HCT116 (cell line): Measurements from ENCODE around the gene SUN5. TPM values are rescaled to one million over a fixed set of nuclear protein-coding genes. Genes with fewer than 3 reads are reported as not detected.

ENCODE experiments used
- ATAC-seq: fragments of 200-7000 bp; cut with Tn5 transposase; 2 replicates; pipeline ENCODE4 v1.9.1; 2020; ENCODE audit warnings: mild to moderate bottlenecking, moderate library complexity
- BruUV-seq: library from RNA; stranded (reverse); fragments of 400-500 nt; replicated peaks from 2 replicates; lab custom pipeline; 2021; lab: Mats Ljungman, UMichigan
- CTCF ChIA-PET: fragments of 300-600 bp; sonication (Branson Sonifier 250); formaldehyde crosslinking; loops from one replicate; lab custom pipeline; 2021; ENCODE audit warnings: antibody characterized with exemption; lab: Charles Lee
- POLR2A ChIA-PET: fragments of 300-600, 350-600 bp; sonication (Branson Sonifier 250); formaldehyde crosslinking; loops from one replicate; lab custom pipeline; 2021; ENCODE audit warnings: antibody characterized with exemption; lab: Charles Lee
- RAD21 ChIA-PET, 2 experiments: fragments of 300-600 bp; sonication (Branson Sonifier 250); formaldehyde crosslinking; loops; one replicate each; lab custom pipeline; 2023; ENCODE audit warnings: low total read pairs in 2 of 2; ENCODE audit not compliant: uncharacterized antibody in 2 of 2, unreplicated experiment in 2 of 2, low non-redundant PET in 1 of 2; lab: Charles Lee
- DNase-seq: peaks from one replicate; pipeline ENCODE4 v3.0.0-alpha.2; 2010; ENCODE audit warnings: low read depth, low spot score
- H2AFZ ChIP-seq: fragments of 200-600 bp; shearing (Covaris generic), sonication (generic); 2 replicates; pipeline ENCODE4 v1.6.1; 2017; ENCODE audit warnings: low read depth, mixed run types, mixed read lengths, antibody characterized with exemption, low read length; ENCODE audit not compliant: poor library complexity, severe bottlenecking
- H3K27ac ChIP-seq: 2 replicates; pipeline ENCODE4 v1.5.1; 2012; ENCODE audit warnings: low read depth, low read length
- H3K27me3 ChIP-seq: fragments of 200-600 bp; sonication (generic); 2 replicates; pipeline ENCODE4 v1.6.1; 2016; ENCODE audit warnings: mixed run types, low read length, mixed read lengths; ENCODE audit not compliant: insufficient read depth
- H3K36me3 ChIP-seq, 2 experiments: fragments of 200-500 bp in 1 of 2; fragments of 200-600 bp in 1 of 2; sonication (Bioruptor generic) in 1 of 2; sonication (generic) in 1 of 2; 2 replicates each; pipeline versions ENCODE4 v1.5.1 to v1.6.1; 2014 to 2016; ENCODE audit warnings: low read length in 2 of 2, inconsistent platforms in 1 of 2, mixed read lengths in 1 of 2, mixed run types in 1 of 2; ENCODE audit not compliant: insufficient read depth in 2 of 2, control insufficient read depth in 1 of 2
- H3K4me1 ChIP-seq, 2 experiments: fragments of 200-600 bp in 1 of 2; sonication (generic) in 1 of 2; 2 replicates each; pipeline versions ENCODE4 v1.5.1 to v1.6.1; 2012 to 2017; ENCODE audit warnings: low read length in 2 of 2, inconsistent platforms in 1 of 2, mild to moderate bottlenecking in 1 of 2, mixed read lengths in 1 of 2, mixed run types in 1 of 2, moderate library complexity in 1 of 2; ENCODE audit not compliant: insufficient read depth in 2 of 2, control insufficient read depth in 1 of 2
- H3K4me2 ChIP-seq: fragments of 200-600 bp; sonication (generic); 2 replicates; pipeline ENCODE4 v1.6.1; 2017; ENCODE audit warnings: mixed run types, low read length, mixed read lengths
- H3K4me3 ChIP-seq, 2 experiments: fragments of 200-600 bp in 1 of 2; sonication (generic) in 1 of 2; replicated peaks in 1 of 2; 2 replicates each; pipeline ENCODE4 v1.5.1; 2011 to 2016; ENCODE audit warnings: low read length in 2 of 2, control low read depth in 1 of 2, low read depth in 1 of 2, mild to moderate bottlenecking in 1 of 2, mixed read lengths in 1 of 2, mixed run types in 1 of 2
- H3K79me2 ChIP-seq: fragments of 200-600 bp; sonication (generic); 2 replicates; pipeline ENCODE4 v1.6.1; 2017; ENCODE audit warnings: mild to moderate bottlenecking, mixed run types, low read length, moderate library complexity, mixed read lengths; ENCODE audit not compliant: insufficient read depth
- H3K9ac ChIP-seq: fragments of 200-600 bp; sonication (generic); 2 replicates; pipeline ENCODE4 v1.6.1; 2016; ENCODE audit warnings: low read length, mixed read lengths
- H3K9me2 ChIP-seq: fragments of 200-600 bp; sonication (generic), shearing (Covaris generic); 2 replicates; pipeline ENCODE4 v1.6.1; 2017; ENCODE audit warnings: mixed run types, mild to moderate bottlenecking, moderate library complexity; ENCODE audit not compliant: insufficient read depth
- H3K9me3 ChIP-seq, 2 experiments: fragments of 200-500 bp in 1 of 2; fragments of 200-600 bp in 1 of 2; sonication (Bioruptor generic) in 1 of 2; sonication (generic) in 1 of 2; 2 replicates each; pipeline ENCODE4 v1.6.1; 2014 to 2017; ENCODE audit warnings: low read length in 2 of 2, mixed read lengths in 2 of 2, inconsistent platforms in 1 of 2, low read depth in 1 of 2, mild to moderate bottlenecking in 1 of 2, mixed run types in 1 of 2, moderate library complexity in 1 of 2; ENCODE audit not compliant: control insufficient read depth in 1 of 2, insufficient read depth in 1 of 2
- H4K20me1 ChIP-seq: fragments of 200-600 bp; sonication (generic), shearing (Covaris generic); 2 replicates; pipeline ENCODE4 v1.6.1; 2017; ENCODE audit warnings: mixed run types, mild to moderate bottlenecking, moderate library complexity; ENCODE audit not compliant: insufficient read depth
- CBX3 ChIP-seq: IDR thresholded peaks from 2 replicates; pipeline ENCODE4 v1.6.1; 2012; ENCODE audit warnings: low read depth
- CEBPB ChIP-seq: IDR thresholded peaks from 2 replicates; pipeline ENCODE4 v1.6.1; 2012; ENCODE audit warnings: low read depth
- ELF1 ChIP-seq: IDR thresholded peaks from 2 replicates; pipeline ENCODE4 v1.6.1; 2012; ENCODE audit warnings: low read depth, borderline replicate concordance
- EZH2 ChIP-seq: fragments of 200-600 bp; sonication (generic); IDR thresholded peaks from 2 replicates; pipeline ENCODE4 v1.6.1; 2017; ENCODE audit warnings: antibody characterized with exemption, mixed run types
- EZH2phosphoT487 ChIP-seq: fragments of 200-600 bp; IDR thresholded peaks from 2 replicates; pipeline ENCODE4 v1.6.1; 2018; ENCODE audit warnings: antibody characterized with exemption, borderline replicate concordance
- FOSL1 ChIP-seq: IDR thresholded peaks from 2 replicates; pipeline ENCODE4 v1.6.1; 2012; ENCODE audit warnings: low read depth
- JUND ChIP-seq: IDR thresholded peaks from 2 replicates; pipeline ENCODE4 v1.6.1; 2012
- POLR2A ChIP-seq: IDR thresholded peaks from 2 replicates; pipeline ENCODE4 v1.7.0; 2011; ENCODE audit warnings: borderline replicate concordance; ENCODE audit not compliant: insufficient read depth, insufficient read length; ENCODE audit errors: extremely low read depth
- POLR2AphosphoS5 ChIP-seq: IDR thresholded peaks from 2 replicates; pipeline ENCODE4 v1.6.1; 2011; ENCODE audit warnings: mild to moderate bottlenecking, low read depth, low read length, moderate library complexity
- RAD21 ChIP-seq: IDR thresholded peaks from 2 replicates; pipeline ENCODE4 v1.6.1; 2012; ENCODE audit warnings: low read depth, mild to moderate bottlenecking
- SP1 ChIP-seq: IDR thresholded peaks from 2 replicates; pipeline ENCODE4 v1.6.1; 2012; ENCODE audit warnings: low read depth
- SRF ChIP-seq: IDR thresholded peaks from 2 replicates; pipeline ENCODE4 v1.6.1; 2012; ENCODE audit warnings: low read depth
- TCF7L2 ChIP-seq: IDR thresholded peaks from 2 replicates; pipeline ENCODE4 v1.7.0; 2011; ENCODE audit warnings: borderline replicate concordance, inconsistent platforms; ENCODE audit not compliant: insufficient read depth, insufficient read length; ENCODE audit errors: extremely low read depth
- YY1 ChIP-seq: IDR thresholded peaks from 2 replicates; pipeline ENCODE4 v1.6.1; 2011; ENCODE audit warnings: low read length, low read depth, moderate library complexity, mild to moderate bottlenecking; ENCODE audit not compliant: insufficient replicate concordance; ENCODE audit errors: extremely low read depth
- ZNF274 ChIP-seq: fragments of 200-500 bp; sonication (Bioruptor generic); IDR thresholded peaks from 2 replicates; pipeline ENCODE4 v1.6.1; 2014; ENCODE audit warnings: mild to moderate bottlenecking, low read depth, low read length, inconsistent platforms
- intact Hi-C: fragments of 100-400 bp; cut with micrococcal nuclease; formaldehyde crosslinking; loops from 2 replicates; pipeline ENCODE4 v1.10.0; 2022
- total RNA-seq: library from RNA; stranded (reverse); gene quantifications from one replicate; pipeline ENCODE4 v1.2.1, GENCODE V29; 2021; ENCODE audit not compliant: unreplicated experiment
- TF ChIP-seq, protein P1 (sequence below): IDR thresholded peaks from 2 replicates; pipeline ENCODE4 v1.6.1; 2011; ENCODE audit warnings: mild to moderate bottlenecking, low read length, moderate library complexity; ENCODE audit not compliant: insufficient replicate concordance; ENCODE audit errors: extremely low read depth
- TF ChIP-seq, protein P2 (sequence below): IDR thresholded peaks from 2 replicates; pipeline ENCODE4 v1.6.1; 2012

SUN5 gene
- total RNA-seq, 1 experiment from 2014 or later, result not detected

DNA sequence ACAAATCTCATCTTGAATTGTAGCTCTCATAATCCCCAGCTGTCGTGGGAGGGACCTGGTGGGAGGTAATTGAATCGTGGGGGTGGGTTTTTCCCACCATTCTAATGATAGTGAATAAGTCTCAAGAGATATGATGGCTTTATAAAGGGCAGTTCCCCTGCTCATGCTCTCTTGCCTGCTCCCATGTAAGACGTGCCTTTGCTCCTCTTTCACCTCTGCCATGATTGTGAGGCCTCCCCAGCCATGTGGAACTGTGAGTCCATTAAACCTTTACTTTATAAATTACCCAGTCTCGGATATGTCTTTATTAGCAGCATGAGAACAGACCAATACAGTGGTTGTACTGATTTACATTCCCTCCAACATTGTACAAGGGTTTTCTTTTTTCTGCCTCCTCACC is 69.7 kb downstream of the SUN5 start:
- RAD21 ChIA-PET, result no interaction called here
- no peak overlapping the region for H3K4me3 ChIP-seq
- POLR2A ChIA-PET, result no interaction called here
- no peak for DNase-seq
- no peak overlapping the region for H2AFZ ChIP-seq
- H3K79me2 ChIP-seq, result no peaks in the 10 kb centered on the region
- TF ChIP-seq SP1 (no peak), ZNF274 (no peak), EZH2phosphoT487 (no peak), CEBPB (no peak), CBX3 (no peak), YY1 (no peak), EZH2 (no peak), RAD21 (no peak), ELF1 (no peak), POLR2A (no peak), FOSL1 (no peak), JUND (no peak), POLR2AphosphoS5 (no peak), SRF (no peak), TCF7L2 (no peak)
- TF ChIP-seq, protein P1, sequence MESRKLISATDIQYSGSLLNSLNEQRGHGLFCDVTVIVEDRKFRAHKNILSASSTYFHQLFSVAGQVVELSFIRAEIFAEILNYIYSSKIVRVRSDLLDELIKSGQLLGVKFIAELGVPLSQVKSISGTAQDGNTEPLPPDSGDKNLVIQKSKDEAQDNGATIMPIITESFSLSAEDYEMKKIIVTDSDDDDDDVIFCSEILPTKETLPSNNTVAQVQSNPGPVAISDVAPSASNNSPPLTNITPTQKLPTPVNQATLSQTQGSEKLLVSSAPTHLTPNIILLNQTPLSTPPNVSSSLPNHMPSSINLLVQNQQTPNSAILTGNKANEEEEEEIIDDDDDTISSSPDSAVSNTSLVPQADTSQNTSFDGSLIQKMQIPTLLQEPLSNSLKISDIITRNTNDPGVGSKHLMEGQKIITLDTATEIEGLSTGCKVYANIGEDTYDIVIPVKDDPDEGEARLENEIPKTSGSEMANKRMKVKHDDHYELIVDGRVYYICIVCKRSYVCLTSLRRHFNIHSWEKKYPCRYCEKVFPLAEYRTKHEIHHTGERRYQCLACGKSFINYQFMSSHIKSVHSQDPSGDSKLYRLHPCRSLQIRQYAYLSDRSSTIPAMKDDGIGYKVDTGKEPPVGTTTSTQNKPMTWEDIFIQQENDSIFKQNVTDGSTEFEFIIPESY, result no peak
- TF ChIP-seq, protein P2, sequence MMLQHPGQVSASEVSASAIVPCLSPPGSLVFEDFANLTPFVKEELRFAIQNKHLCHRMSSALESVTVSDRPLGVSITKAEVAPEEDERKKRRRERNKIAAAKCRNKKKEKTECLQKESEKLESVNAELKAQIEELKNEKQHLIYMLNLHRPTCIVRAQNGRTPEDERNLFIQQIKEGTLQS, result no peak
- no peaks in the 10 kb centered on the region for H3K27me3 ChIP-seq
- H3K27ac ChIP-seq, result no peak overlapping the region
- no peaks in the 10 kb centered on the region for H3K4me1 ChIP-seq
- H3K4me2 ChIP-seq, result no peak overlapping the region
- ATAC-seq, result no peak
- CTCF ChIA-PET, result no interaction called here
- H3K9me3 ChIP-seq, result no peaks in the 10 kb centered on the region
- H4K20me1 ChIP-seq, result no peaks in the 10 kb centered on the region
- BruUV-seq, result no TSS peak
- H3K9me2 ChIP-seq, result no peaks in the 10 kb centered on the region
- H3K9ac ChIP-seq, result no peak overlapping the region
- intact Hi-C loops, result no loop called here
- no peaks in the 10 kb centered on the region for H3K36me3 ChIP-seq

Other genes with a start within 250 kb of the SUN5 start
- gene DNMT3B, start 242.0 kb downstream of the SUN5 start, total RNA-seq, result 22.2 TPM
- 118 TPM for gene MAPRE1, start 184.5 kb downstream of the SUN5 start, total RNA-seq
- 0.42 TPM for gene EFCAB8, start 145.5 kb downstream of the SUN5 start, total RNA-seq
- 0.15 TPM for gene BPIFB2, start 3.3 kb upstream of the SUN5 start, total RNA-seq
- gene BPIFB6, start 27.2 kb upstream of the SUN5 start, total RNA-seq, result not detected
- gene BPIFB3, start 49.5 kb upstream of the SUN5 start, total RNA-seq, result not detected
- not detected for gene BPIFB4, start 75.2 kb upstream of the SUN5 start, total RNA-seq
- gene BPIFA2, start 163.7 kb upstream of the SUN5 start, total RNA-seq, result not detected
- not detected for gene BPIFA3, start 212.9 kb upstream of the SUN5 start, total RNA-seq
- gene BPIFA1, start 231.6 kb upstream of the SUN5 start, total RNA-seq, result not detected